ENCODE results near the gene SARDH.

SARDH gene

GRCh38 chr9:133692364-133692985 lies 45.7 kb downstream of the SARDH start:
- no peak overlapping the region for H3K4me3 ChIP-seq (ENCODE audit: control insufficient read depth, low read depth, low read length)
- DNase-seq (ENCODE audit: low read depth) = no peak
- TF ChIP-seq CTCF (IDR thresholded peaks at IDR 0.05; ENCODE audit: control insufficient read depth, insufficient read depth, low read depth, low read length, missing control alignments) = no peak

DNA sequence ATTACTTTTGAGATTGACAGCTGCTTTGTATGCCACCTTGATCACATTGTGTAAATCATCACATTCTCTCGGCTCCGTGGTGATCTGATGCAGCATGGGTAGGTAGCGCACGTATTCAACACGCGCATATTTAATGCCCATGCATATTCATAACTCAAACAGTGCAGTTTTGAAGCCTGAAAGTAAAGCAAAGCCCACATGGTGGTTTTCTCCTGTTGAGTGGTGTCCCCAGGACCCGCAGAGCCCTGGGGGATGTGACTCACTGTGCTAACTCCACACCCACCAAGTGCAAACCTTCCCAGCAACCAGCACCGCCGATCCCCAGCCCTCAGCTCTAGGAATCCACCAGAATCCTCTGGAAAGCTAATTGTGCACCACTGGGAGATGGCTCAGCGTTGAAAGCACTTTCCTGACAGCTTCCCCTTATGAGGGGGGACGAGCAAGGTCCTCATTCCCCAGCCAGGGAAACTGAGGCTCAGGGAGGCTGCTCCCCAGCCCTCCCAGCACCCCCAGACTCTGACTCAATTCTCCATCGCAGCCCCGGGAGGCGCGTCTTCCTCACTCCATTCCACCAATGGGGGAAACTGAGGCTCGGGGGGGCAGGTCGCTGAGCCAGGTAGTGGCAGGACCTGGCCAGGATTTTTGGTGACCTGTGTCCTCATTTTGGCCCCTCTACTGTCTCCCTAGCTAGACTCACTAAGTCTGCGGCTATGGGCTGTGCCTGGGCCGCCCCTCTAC lies 46.4 kb downstream of the SARDH start:
- no peak for DNase-seq (ENCODE audit: low read depth)
- TF ChIP-seq CTCF (IDR thresholded peaks at IDR 0.05; ENCODE audit: control insufficient read depth, insufficient read depth, low read depth, low read length, missing control alignments) = no peak
- H3K4me3 ChIP-seq (ENCODE audit: control insufficient read depth, low read depth, low read length) = no peak overlapping the region

- TF ChIP-seq CTCF (IDR thresholded peaks at IDR 0.05; ENCODE audit: control insufficient read depth, insufficient read depth, low read depth, low read length, missing control alignments) = no peak
- DNase-seq (ENCODE audit: low read depth) = no peak
- H3K4me3 ChIP-seq (ENCODE audit: control insufficient read depth, low read depth, low read length) = no peak overlapping the region
Measured at GRCh38 chr9:133691191-133691590, 47.0 kb downstream of the SARDH start.

DNA sequence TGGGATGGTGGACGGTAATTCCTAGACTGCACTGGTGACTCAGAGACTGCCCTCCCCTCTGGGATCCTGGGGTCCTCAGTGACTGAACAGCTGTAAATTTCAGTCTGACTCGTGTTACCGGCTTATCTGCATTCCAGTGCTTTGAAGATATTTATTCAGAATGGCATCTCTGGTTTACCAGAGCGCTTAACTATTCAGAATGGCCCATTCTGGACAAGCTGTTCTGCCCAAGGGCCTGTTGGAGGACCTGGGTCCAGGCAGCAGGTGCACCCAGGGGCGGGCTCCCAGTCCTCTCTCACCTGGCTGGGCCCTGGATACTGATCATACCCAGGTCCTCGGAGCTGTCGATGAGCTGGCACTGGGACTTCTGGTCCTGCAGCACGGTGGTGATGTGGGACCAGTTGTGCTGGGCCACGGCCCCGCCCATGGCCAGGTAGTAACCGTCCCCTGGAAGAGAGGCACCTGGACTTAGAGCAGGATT lies 48.0 kb downstream of the SARDH start:
- TF ChIP-seq CTCF (IDR thresholded peaks at IDR 0.05; ENCODE audit: control insufficient read depth, insufficient read depth, low read depth, low read length, missing control alignments) = no peak
- DNase-seq (ENCODE audit: low read depth) = no peak
- H3K4me3 ChIP-seq (ENCODE audit: control insufficient read depth, low read depth, low read length) = no peak overlapping the region

GRCh38 chr9:133689151-133689763 lies 48.9 kb downstream of the SARDH start:
- H3K4me3 ChIP-seq (ENCODE audit: control insufficient read depth, low read depth, low read length) = no peak overlapping the region
- no peak for DNase-seq (ENCODE audit: low read depth)
- no peak for TF ChIP-seq CTCF (IDR thresholded peaks at IDR 0.05; ENCODE audit: control insufficient read depth, insufficient read depth, low read depth, low read length, missing control alignments)

GRCh38 chr9:133687856-133688761 lies 50.0 kb downstream of the SARDH start:
- no peak for DNase-seq (ENCODE audit: low read depth)
- no peak overlapping the region for H3K4me3 ChIP-seq (ENCODE audit: control insufficient read depth, low read depth, low read length)
- TF ChIP-seq CTCF (IDR thresholded peaks at IDR 0.05; ENCODE audit: control insufficient read depth, insufficient read depth, low read depth, low read length, missing control alignments) = no peak
